ENCODE measurements around the gene COX4I1.
A peak's percentile ranks its signal among the peaks of the same experiment; 100 is the strongest.

The COX4I1 gene

DNA sequence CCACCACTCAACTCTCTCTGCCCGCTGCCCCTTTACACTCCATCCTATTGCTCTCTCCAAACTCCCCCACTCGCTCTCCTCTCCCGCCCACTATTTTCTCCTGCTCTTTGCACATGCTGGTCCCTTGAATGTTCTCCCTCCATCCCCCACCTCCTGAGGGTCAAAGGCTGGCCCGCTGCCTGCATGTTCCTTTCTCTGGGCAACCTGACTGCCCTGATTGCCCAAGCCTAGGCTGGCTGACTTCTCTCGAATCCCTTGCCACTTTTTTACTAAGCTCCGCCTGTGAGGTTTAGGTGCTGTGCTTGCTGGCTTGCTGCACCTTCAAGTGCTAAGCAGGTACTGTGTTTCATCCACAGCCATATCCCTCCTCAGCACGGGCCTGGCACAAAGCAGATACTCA, 2.9 kb upstream of the COX4I1 start:
- Histone ChIP-seq H3K36me3 (ENCODE audit: insufficient read depth, low read length) (peaks cover 66% of the 10 kb centered on the region), H3K27me3 (ENCODE audit: insufficient read depth, low read length, poor library complexity) (no peaks in the 10 kb centered on the region), H3K79me2 (ENCODE audit: insufficient read depth, low read length) (peaks cover 99% of the 10 kb centered on the region), H3K4me3 (ENCODE audit: low read depth in 1 of 2, low read length in 2 of 2) (no peak overlapping the region), H3K27ac (ENCODE audit: low read length) (no peak overlapping the region), H3K9me3 (ENCODE audit: insufficient read depth, low read length, severe bottlenecking) (no peaks in the 10 kb centered on the region), H4K20me1 (ENCODE audit: insufficient read depth, low read length) (peaks cover 71% of the 10 kb centered on the region), H3K4me1 (ENCODE audit: insufficient read depth, low read length) (peaks cover 49% of the 10 kb centered on the region), H3K4me2 (ENCODE audit: insufficient read depth, low read length) (peak overlapping the region; percentile 93; the same call in 1 of the 2 replicates), H2AFZ (ENCODE audit: low read depth, low read length) (no peak overlapping the region), H3K9ac (ENCODE audit: low read depth, low read length) (no peak overlapping the region)
- ATAC-seq (ENCODE audit: insufficient read depth, low read depth) (no peak), DNase-seq (no peak)
- TF ChIP-seq EZH2 (IDR thresholded peaks at IDR 0.05; ENCODE audit: borderline replicate concordance, low read depth, low read length, severe bottlenecking) (no peak), CTCF (IDR thresholded peaks at IDR 0.05; ENCODE audit: borderline replicate concordance, extremely low read depth, low read length, poor library complexity, severe bottlenecking) (no peak)

- Histone ChIP-seq H3K9me3 (ENCODE audit: insufficient read depth, low read length, severe bottlenecking) (no peaks in the 10 kb centered on the region), H3K4me2 (ENCODE audit: insufficient read depth, low read length) (peak overlapping the region; percentile 93), H3K4me1 (ENCODE audit: insufficient read depth, low read length) (peaks cover 54% of the 10 kb centered on the region), H3K27ac (ENCODE audit: low read length) (peak overlapping the region; percentile 57), H4K20me1 (ENCODE audit: insufficient read depth, low read length) (peaks cover 70% of the 10 kb centered on the region), H3K79me2 (ENCODE audit: insufficient read depth, low read length) (peaks cover 94% of the 10 kb centered on the region), H3K4me3 (ENCODE audit: low read depth in 1 of 2, low read length in 2 of 2) (peak overlapping the region; percentile 75 to 79), H3K9ac (ENCODE audit: low read depth, low read length) (peak overlapping the region; percentile 97), H3K36me3 (ENCODE audit: insufficient read depth, low read length) (peaks cover 66% of the 10 kb centered on the region), H2AFZ (ENCODE audit: low read depth, low read length) (no peak overlapping the region; the same call in 1 of the 2 replicates), H3K27me3 (ENCODE audit: insufficient read depth, low read length, poor library complexity) (no peaks in the 10 kb centered on the region)
- ATAC-seq (ENCODE audit: insufficient read depth, low read depth) (no peak), DNase-seq (no peak)
- TF ChIP-seq CTCF (IDR thresholded peaks at IDR 0.05; ENCODE audit: borderline replicate concordance, extremely low read depth, low read length, poor library complexity, severe bottlenecking), result no peak
- no peak for TF ChIP-seq EZH2 (IDR thresholded peaks at IDR 0.05; ENCODE audit: borderline replicate concordance, low read depth, low read length, severe bottlenecking)
Measured at GRCh38 chr16:85798283-85798776, 1.2 kb upstream of the COX4I1 start.

- Histone ChIP-seq H4K20me1 (ENCODE audit: insufficient read depth, low read length) (peaks cover 74% of the 10 kb centered on the region), H2AFZ (ENCODE audit: low read depth, low read length) (peak overlapping the region; percentile 78), H3K9me3 (ENCODE audit: insufficient read depth, low read length, severe bottlenecking) (no peaks in the 10 kb centered on the region), H3K4me3 (ENCODE audit: low read depth in 1 of 2, low read length in 2 of 2) (peak overlapping the region; percentile 75 to 79), H3K79me2 (ENCODE audit: insufficient read depth, low read length) (peaks cover 90% of the 10 kb centered on the region), H3K4me1 (ENCODE audit: insufficient read depth, low read length) (peaks cover 54% of the 10 kb centered on the region), H3K27me3 (ENCODE audit: insufficient read depth, low read length, poor library complexity) (no peaks in the 10 kb centered on the region), H3K4me2 (ENCODE audit: insufficient read depth, low read length) (peak overlapping the region; percentile 93), H3K36me3 (ENCODE audit: insufficient read depth, low read length) (peaks cover 70% of the 10 kb centered on the region), H3K9ac (ENCODE audit: low read depth, low read length) (peak overlapping the region; percentile 97), H3K27ac (ENCODE audit: low read length) (peak overlapping the region; percentile 57)
- peak; percentile 62 for ATAC-seq (ENCODE audit: insufficient read depth, low read depth)
- DNase-seq, result peak; percentile 50
- TF ChIP-seq CTCF (IDR thresholded peaks at IDR 0.05; ENCODE audit: borderline replicate concordance, extremely low read depth, low read length, poor library complexity, severe bottlenecking), result peak; percentile 8
- no peak for TF ChIP-seq EZH2 (IDR thresholded peaks at IDR 0.05; ENCODE audit: borderline replicate concordance, low read depth, low read length, severe bottlenecking)
Measured at GRCh38 chr16:85798901-85799496, 496 bp upstream of the COX4I1 start.

Data from DND-41 (cell line).